HG03039 (cell line): ENCODE results near the gene LAYN.

Experiments
- ATAC-seq: cut with Tn5 transposase; IDR thresholded peaks from one replicate; pipeline ENCODE4 v1.9.1; 2021; ENCODE audit warnings: mild to moderate bottlenecking, moderate library complexity; ENCODE audit not compliant: unreplicated experiment

Gene LAYN

GRCh38 chr11:111531136-111531535, 9.4 kb upstream of the LAYN start:
- no peak for ATAC-seq

- peak; percentile 96 for ATAC-seq
These were observed 8.7 kb upstream of the LAYN start for GRCh38 chr11:111531687-111532364.

GRCh38 chr11:111532365-111532709, 8.2 kb upstream of the LAYN start:
- ATAC-seq = no peak

- no peak for ATAC-seq
These were observed 5.2 kb upstream of the LAYN start for GRCh38 chr11:111535281-111535680.

GRCh38 chr11:111537336-111537860, 3.1 kb upstream of the LAYN start:
- ATAC-seq = no peak

GRCh38 chr11:111538407-111539114, 2.0 kb upstream of the LAYN start:
- ATAC-seq = no peak

GRCh38 chr11:111539426-111540113, 950 bp upstream of the LAYN start:
- ATAC-seq = no peak

GRCh38 chr11:111540937-111541253, 375 bp downstream of the LAYN start:
- ATAC-seq = no peak

- no peak for ATAC-seq
These were observed 938 bp downstream of the LAYN start for GRCh38 chr11:111541254-111542061.

- no peak for ATAC-seq
These were observed 2.2 kb downstream of the LAYN start for GRCh38 chr11:111542606-111543275.

GRCh38 chr11:111548525-111548924, 8.0 kb downstream of the LAYN start:
- ATAC-seq = no peak

- ATAC-seq = no peak
These were observed 8.8 kb downstream of the LAYN start for GRCh38 chr11:111549196-111549868.

- no peak for ATAC-seq
These were observed 9.3 kb downstream of the LAYN start for GRCh38 chr11:111549869-111550203.

- no peak for ATAC-seq
These were observed 9.7 kb downstream of the LAYN start for GRCh38 chr11:111550258-111550657.

GRCh38 chr11:111554532-111554931, 14.0 kb downstream of the LAYN start:
- no peak for ATAC-seq

GRCh38 chr11:111555255-111555654, 14.7 kb downstream of the LAYN start:
- ATAC-seq = no peak

- ATAC-seq = no peak
These were observed 17.0 kb downstream of the LAYN start for GRCh38 chr11:111557425-111558111.

- ATAC-seq = no peak
These were observed 19.4 kb downstream of the LAYN start for GRCh38 chr11:111559800-111560464.

GRCh38 chr11:111560800-111561199, 20.3 kb downstream of the LAYN start:
- ATAC-seq = no peak
